ENCODE measurements around the gene METTL6. TPM values are rescaled to one million over a fixed set of nuclear protein-coding genes. Genes with fewer than 3 reads are reported as not detected.

Gene METTL6, protein sequence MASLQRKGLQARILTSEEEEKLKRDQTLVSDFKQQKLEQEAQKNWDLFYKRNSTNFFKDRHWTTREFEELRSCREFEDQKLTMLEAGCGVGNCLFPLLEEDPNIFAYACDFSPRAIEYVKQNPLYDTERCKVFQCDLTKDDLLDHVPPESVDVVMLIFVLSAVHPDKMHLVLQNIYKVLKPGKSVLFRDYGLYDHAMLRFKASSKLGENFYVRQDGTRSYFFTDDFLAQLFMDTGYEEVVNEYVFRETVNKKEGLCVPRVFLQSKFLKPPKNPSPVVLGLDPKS
- 10 to 100 TPM in 3 of 4 donors, 1 to 10 TPM in 1; 9.5 to 16.2 (median 13.4) TPM for total RNA-seq

DNA sequence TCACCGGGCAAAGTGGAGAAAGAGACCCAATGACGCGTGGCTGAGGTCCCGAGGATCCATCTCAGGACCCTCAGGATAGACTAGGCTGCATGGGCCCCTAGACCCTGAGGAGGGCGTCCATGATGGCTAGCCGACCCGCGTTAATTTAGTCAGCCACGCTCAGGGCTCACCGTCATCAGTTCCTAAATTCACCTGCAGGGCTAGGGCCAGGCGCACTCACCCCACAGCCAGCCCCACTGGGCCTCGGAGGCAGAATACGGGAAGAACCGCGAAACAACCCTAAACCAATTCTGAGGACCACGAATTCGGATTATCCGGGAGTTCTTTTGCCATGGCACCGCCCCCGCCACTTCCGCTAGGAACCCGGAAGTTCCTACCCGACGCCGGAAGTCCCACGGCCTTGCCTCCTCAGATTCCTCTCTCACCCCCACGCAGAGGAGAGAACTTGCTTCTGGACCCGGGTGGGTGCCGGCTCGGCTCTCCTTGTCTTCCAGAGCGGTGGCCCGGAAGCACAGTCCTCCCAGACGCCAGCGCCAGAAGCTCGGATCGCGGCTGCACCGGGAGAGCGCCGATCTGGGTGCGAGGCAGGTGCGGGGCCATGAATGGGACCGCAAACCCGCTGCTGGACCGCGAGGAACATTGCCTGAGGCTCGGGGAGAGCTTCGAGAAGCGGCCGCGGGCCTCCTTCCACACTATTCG, at the start of gene METTL6, which contains the start of gene EAF1:
METTL6 (minus strand) TSS at position 363 of the 699 bp plus-strand sequence. CDS start 1,033 bp downstream, outside the sequence.
EAF1 (plus strand) TSS at position 417 of the 699 bp plus-strand sequence; CDS start at position 599, 182 bp downstream.
- H3K27ac ChIP-seq: peak within 1 kb of the TSS; percentile 78 to 81 (median 80)
- peaks cover 0 to 32% (median 2%) of the 10 kb centered on the region in 4 donors for H3K4me1 ChIP-seq
- peak within 1 kb of the TSS; percentile 73 to 95 (median 84) for H3K4me3 ChIP-seq
- peak in 1 of 2 donors; percentile 41 for TF ChIP-seq POLR2A (IDR thresholded peaks at IDR 0.05)
- TF ChIP-seq, protein P1, sequence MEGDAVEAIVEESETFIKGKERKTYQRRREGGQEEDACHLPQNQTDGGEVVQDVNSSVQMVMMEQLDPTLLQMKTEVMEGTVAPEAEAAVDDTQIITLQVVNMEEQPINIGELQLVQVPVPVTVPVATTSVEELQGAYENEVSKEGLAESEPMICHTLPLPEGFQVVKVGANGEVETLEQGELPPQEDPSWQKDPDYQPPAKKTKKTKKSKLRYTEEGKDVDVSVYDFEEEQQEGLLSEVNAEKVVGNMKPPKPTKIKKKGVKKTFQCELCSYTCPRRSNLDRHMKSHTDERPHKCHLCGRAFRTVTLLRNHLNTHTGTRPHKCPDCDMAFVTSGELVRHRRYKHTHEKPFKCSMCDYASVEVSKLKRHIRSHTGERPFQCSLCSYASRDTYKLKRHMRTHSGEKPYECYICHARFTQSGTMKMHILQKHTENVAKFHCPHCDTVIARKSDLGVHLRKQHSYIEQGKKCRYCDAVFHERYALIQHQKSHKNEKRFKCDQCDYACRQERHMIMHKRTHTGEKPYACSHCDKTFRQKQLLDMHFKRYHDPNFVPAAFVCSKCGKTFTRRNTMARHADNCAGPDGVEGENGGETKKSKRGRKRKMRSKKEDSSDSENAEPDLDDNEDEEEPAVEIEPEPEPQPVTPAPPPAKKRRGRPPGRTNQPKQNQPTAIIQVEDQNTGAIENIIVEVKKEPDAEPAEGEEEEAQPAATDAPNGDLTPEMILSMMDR (IDR thresholded peaks at IDR 0.05): peak in 2 of 6 experiments; percentile 18 to 35
- H3K36me3 ChIP-seq: peaks cover 0 to 37% (median 0%) of the 10 kb centered on the region in 3 donors
- H3K9me3 ChIP-seq: no peaks in the 10 kb centered on the region
- no peaks in the 10 kb centered on the region for H3K27me3 ChIP-seq
- peak; percentile 85 to 94 (median 85) for DNase-seq

DNA sequence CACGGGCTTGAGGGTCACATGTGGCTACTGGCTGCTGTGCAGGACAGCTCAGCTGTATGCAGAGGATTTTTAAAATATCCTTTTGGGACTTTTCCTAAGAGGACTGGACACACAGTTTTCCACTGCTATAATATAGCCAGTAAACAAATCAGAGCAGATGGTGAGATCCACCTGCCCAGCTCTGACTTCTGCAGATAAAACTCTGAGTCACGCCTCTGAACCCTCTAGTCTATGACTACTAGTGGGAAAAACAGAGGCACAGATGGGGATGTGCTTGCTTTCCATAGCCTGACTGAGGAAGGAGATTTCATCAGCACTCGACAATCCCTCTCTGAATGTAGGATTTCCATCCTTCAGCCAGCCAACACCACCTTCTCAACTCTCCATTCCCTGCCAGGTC, 49.0 kb upstream of the METTL6 start:
- DNase-seq: no peak
- no peak overlapping the region for H3K4me3 ChIP-seq
- H3K27ac ChIP-seq: no peak overlapping the region
- H3K4me1 ChIP-seq: no peaks in the 10 kb centered on the region
- no peaks in the 10 kb centered on the region for H3K36me3 ChIP-seq
- no peaks in the 10 kb centered on the region for H3K9me3 ChIP-seq
- H3K27me3 ChIP-seq: no peaks in the 10 kb centered on the region
- TF ChIP-seq, protein P1 (IDR thresholded peaks at IDR 0.05): no peak
- no peak for TF ChIP-seq POLR2A (IDR thresholded peaks at IDR 0.05)

DNA sequence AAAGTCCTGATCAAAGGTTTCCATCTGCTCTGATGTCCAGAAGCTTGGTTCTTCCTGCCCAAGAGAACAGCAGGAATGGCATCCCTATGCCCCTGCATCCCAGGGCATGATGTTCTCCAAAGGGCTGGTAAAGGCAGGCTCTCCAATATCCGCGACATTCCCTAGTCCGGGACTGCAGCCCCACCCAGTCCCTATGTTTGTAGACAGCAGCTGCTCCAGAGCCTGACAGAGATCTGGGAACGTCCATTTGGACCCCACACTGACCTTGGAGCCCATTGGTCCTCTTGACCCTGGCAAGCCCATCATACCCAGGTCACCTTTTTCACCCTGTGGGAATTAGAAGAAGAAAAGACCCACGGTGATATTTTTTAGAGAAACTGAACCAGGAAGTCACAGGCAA, 47.8 kb upstream of the METTL6 start:
- Histone ChIP-seq H3K4me1 (no peaks in the 10 kb centered on the region), H3K4me3 (no peak overlapping the region), H3K27ac (no peak overlapping the region), H3K9me3 (no peaks in the 10 kb centered on the region), H3K36me3 (no peaks in the 10 kb centered on the region), H3K27me3 (no peaks in the 10 kb centered on the region)
- no peak for DNase-seq
- TF ChIP-seq POLR2A (IDR thresholded peaks at IDR 0.05): no peak
- TF ChIP-seq, protein P1 (IDR thresholded peaks at IDR 0.05): no peak

DNA sequence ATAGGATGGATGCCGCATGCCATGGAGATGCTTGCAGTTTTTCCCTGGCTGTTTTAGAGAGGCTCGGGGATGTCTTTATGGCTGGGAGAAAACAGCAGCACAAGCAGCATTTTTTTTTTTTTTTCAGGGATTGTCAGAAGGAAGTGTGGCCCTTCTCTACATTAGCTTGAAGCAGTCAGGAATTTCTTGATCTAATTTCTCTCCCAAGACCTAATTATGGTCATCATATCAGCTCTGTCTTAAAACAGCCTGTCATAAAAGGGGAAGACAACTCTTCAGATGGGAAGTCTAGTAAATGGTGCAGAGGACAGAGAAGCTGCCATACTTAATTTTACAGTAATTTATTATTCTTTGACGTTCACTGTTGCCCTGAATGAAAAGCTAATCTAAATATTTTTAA, 44.5 kb upstream of the METTL6 start:
- TF ChIP-seq, protein P1 (IDR thresholded peaks at IDR 0.05): no peak
- TF ChIP-seq POLR2A (IDR thresholded peaks at IDR 0.05): no peak
- DNase-seq: no peak

DNA sequence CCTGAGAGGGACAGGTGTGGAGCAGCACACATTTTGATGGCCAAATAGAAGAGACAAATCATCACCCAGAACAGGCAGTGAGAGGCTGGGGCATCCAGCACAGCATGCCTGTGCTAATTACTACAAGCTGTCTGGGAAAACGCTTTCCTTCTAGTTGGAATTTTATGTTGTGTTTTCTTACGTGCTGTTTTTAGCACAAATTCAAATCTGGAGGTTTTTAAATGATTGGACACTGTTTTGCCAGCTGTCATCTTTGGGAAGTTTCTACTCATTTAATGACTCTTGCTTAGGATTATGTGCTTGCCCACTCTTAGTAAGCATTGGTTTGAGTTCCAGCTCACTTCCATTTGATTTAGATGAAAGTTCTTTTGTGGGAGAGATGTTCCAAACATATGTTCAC, 43.5 kb upstream of the METTL6 start:
- Histone ChIP-seq H3K36me3 (no peaks in the 10 kb centered on the region), H3K4me3 (no peak overlapping the region), H3K27me3 (no peaks in the 10 kb centered on the region), H3K4me1 (no peaks in the 10 kb centered on the region), H3K9me3 (no peaks in the 10 kb centered on the region), H3K27ac (no peak overlapping the region)
- no peak for TF ChIP-seq POLR2A (IDR thresholded peaks at IDR 0.05)
- TF ChIP-seq, protein P1 (IDR thresholded peaks at IDR 0.05): no peak
- no peak for DNase-seq

More for the DNA sequence above, 44.5 kb upstream of the METTL6 start:
- H3K27ac ChIP-seq: no peak overlapping the region
- no peak overlapping the region for H3K4me3 ChIP-seq
- H3K27me3 ChIP-seq: no peaks in the 10 kb centered on the region
- no peaks in the 10 kb centered on the region for H3K9me3 ChIP-seq
- H3K36me3 ChIP-seq: no peaks in the 10 kb centered on the region
- H3K4me1 ChIP-seq: no peaks in the 10 kb centered on the region
